Measurements from ENCODE around the gene C1orf210. TPM values are rescaled to one million over a fixed set of nuclear protein-coding genes. Genes with fewer than 3 reads are reported as not detected.

Gene C1orf210
- total and polyA plus RNA-seq, 2 of the 13 experiments (the other 11 are each of a cell fraction or from before 2014, with no cell fraction given): 0.49 to 5.1 TPM

GRCh38 chr1:43300378-43301094 is 15.2 kb upstream of the C1orf210 start, which contains the start of gene TIE1:
Gene TIE1, plus strand, starts transcription at chr1:43300982. Its CDS starts 90 bp downstream, at chr1:43301072.
- WGBS (ENCODE audit: low lambda C conversion rate): 43% methylated on average over 6 of the region's 10 CpGs
- DNase-seq (ENCODE audit: low spot score) (no peak), ATAC-seq (no peak), FAIRE-seq (no peak)
- peaks cover 31% of the 10 kb centered on the region for H3K4me1 ChIP-seq (ENCODE audit: insufficient read depth, low read length)
- H3K9ac ChIP-seq (ENCODE audit: insufficient read depth, low read depth, low read length): no peak within 1 kb of the TSS
- H3K27ac ChIP-seq (ENCODE audit: extremely low read length, insufficient read depth, low read length): no peak within 1 kb of the TSS
- ChIA-PET POLR2A (no interaction called here), CTCF (ENCODE audit: low intra/inter-chr PET ratio, low total read pairs) (no interaction called here)
- H3K9me3 ChIP-seq (ENCODE audit: low read length): no peaks in the 10 kb centered on the region
- no TSS peak for BruUV-seq (replicated peaks)
- no peaks in the 10 kb centered on the region for H3K36me3 ChIP-seq (replicated peaks in 1 of 2; ENCODE audit: control insufficient read depth in 1 of 2, insufficient read depth in 2 of 2, low read length in 2 of 2)
- in situ Hi-C loops (cut with HindIII; ENCODE audit: extremely low pct_ligation_motif_present, low pct_unique_long_range_greater_than_20kb): no loop called here
- peaks cover 0 to 10% of the 10 kb centered on the region in 2 experiments; a peak in 3 of 5 replicates for H3K27me3 ChIP-seq (ENCODE audit: control insufficient read depth in 1 of 2, insufficient read depth in 2 of 2, low read length in 2 of 2)
- no peak within 1 kb of the TSS for H3K4me3 ChIP-seq (replicated peaks in 1 of 3; ENCODE audit: insufficient read depth in 1 of 3, low read depth in 2 of 3, low read length in 3 of 3)
- H4K20me1 ChIP-seq (ENCODE audit: insufficient read depth, low read length): no peaks in the 10 kb centered on the region
- intact Hi-C loops (cut with micrococcal nuclease; ENCODE audit: unreplicated experiment): no loop called here
- H2AFZ ChIP-seq (ENCODE audit: low read length): no peak within 1 kb of the TSS
- TF ChIP-seq ZBTB33 (CRISPR knock-in tag; IDR thresholded peaks at IDR 0.05): no peak
- no peak for TF ChIP-seq ZNF704 (CRISPR knock-in tag; IDR thresholded peaks at IDR 0.05; ENCODE audit: borderline replicate concordance)
- TF ChIP-seq ZNF605 (CRISPR knock-in tag; IDR thresholded peaks at IDR 0.05): no peak
- TF ChIP-seq ZNF839 (CRISPR knock-in tag; IDR thresholded peaks at IDR 0.05; ENCODE audit: borderline replicate concordance): no peak
- TF ChIP-seq ATF2 (CRISPR knock-in tag; IDR thresholded peaks at IDR 0.05): no peak
- no peak for TF ChIP-seq EEA1 (CRISPR knock-in tag; IDR thresholded peaks at IDR 0.05; ENCODE audit: borderline replicate concordance)
- H3K4me2 ChIP-seq (ENCODE audit: low read depth, low read length): no peak within 1 kb of the TSS
- H3K79me2 ChIP-seq (ENCODE audit: insufficient read depth, low read length): no peaks in the 10 kb centered on the region
